NAMALWA (cell line): ENCODE data around the gene ORAI2.

Experiments used
- DNase-seq: peaks from one replicate; pipeline ENCODE4 v3.0.0-alpha.2; 2015; ENCODE audit warnings: low spot score

ORAI2 gene

DNA sequence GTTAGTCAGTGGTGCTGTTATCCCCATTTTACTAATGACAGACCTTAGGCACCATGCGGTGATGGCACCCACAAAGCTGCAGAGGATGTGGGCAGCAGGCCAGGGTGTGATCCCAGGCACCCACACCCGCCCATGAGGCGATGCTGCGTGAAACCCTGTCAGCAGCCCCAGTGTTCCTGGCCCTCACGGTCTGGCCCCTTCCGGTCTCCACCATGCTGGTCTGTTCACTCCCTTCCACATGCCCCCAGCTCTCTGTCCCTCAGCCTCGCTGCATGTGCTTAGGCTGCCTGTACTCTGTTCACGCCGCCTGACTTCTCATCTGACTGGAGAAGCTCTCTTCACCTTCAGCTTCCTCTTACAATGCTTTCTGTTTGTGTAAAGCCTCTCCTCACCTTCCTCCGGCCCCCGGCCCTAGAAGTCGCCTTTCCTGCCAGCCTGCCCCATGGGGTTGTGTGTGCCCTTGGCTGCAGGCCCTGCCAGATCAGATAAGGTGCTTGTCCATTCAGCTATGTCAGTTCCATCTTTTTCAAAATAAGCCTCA, 17.6 kb upstream of the ORAI2 start:
- DNase-seq: peak; percentile 74

GRCh38 chr7:102416406-102416805, 17.0 kb upstream of the ORAI2 start:
- DNase-seq: no peak

GRCh38 chr7:102417105-102417504, 16.3 kb upstream of the ORAI2 start:
- no peak for DNase-seq

DNA sequence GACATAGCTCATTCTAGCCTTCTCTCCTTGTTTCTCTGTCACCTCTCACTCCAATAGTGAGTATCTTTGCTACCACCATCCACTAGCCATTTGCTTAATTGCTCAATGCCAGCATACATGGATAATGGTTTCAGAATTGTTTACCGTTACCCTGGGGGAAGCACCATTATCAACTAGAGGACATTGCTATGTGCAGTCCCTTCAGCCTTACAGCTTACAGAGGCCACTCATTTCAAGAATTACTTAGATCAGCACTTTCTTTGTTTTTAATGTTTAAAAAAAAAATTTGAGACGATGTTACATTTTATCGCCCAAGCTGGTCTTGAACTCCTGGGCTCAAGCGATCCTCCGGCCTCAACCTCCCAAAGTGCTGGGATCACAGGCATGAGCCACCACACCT, 14.8 kb upstream of the ORAI2 start:
- no peak for DNase-seq

DNA sequence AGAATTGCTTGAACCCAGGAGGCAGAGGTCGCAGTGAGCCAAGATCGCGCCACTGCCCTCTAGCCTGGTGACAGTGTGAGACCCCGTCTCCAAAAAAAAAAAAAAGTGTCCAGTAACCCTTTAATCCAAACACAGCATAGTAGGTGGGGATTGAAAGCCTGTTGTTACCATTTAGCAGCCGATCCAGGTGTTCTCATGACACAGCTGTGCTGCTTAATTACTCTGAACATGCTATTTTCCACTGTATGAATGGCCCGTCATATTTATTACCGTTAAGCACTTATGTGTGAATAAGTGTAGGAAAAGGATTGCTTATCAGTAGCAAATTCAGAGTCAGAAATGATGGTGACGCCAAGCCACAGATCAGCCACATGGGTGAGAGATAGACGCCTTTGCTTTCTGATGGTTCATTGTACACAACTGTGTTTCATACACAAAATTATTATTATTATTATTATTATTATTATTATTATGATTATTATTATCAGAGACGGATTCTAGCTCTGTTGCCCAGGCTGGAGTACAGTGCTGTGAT, 11.6 kb upstream of the ORAI2 start:
- DNase-seq: peak; percentile 74

GRCh38 chr7:102424129-102424551, 9.2 kb upstream of the ORAI2 start:
- DNase-seq: no peak

DNA sequence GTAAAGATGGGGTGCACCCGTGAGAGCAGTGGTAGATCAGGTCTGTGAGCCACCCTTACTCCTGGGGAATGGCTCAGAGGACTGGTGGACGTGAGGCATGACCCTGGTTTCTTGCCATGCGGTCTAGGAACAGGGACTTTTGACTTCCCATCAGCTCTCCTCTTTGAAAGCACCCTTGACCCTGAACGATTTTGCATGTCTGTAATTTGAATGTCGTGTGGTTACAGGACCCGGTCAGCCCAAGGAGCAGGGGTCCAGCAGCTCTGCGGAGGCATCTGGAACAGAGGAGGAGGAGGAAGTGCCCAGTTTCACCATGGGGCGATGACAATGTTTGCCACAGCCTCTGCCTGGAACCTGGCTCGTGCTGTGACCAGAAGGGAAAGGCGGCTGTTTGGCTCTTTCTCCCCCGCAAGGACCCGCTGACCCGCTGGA, 8.6 kb upstream of the ORAI2 start:
- DNase-seq: peak; percentile 70

DNA sequence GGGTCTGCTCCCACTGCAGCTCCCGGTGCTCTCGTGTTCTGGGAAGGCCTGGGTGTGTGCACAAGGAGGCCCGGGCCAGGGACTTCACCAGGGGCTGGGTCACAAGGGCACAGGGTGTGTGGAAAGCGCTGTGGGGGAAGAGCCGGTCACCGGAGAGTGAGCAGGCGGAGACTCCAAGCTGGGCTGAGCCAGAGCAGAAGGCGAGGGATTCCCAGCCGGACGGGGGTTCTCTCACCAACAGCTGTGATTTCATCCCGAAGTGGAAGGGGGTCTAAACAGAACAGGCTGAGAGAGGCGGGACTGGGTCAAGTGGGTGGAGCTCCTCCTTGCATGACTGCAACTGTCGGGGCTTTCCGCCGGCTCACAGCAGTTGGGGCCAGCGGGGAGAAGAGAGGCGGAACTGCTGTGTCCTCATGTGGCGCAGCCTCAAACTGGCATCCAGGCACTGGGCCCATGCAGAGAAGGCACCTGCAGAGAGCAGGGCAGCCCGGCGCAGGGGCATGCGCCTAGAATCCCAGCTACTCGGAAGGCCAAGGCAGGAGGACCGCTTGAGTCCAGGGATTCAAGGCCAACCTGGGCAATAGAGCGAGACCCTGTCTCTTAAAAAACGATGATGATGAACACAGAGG, 7.6 kb upstream of the ORAI2 start:
- DNase-seq: peak; percentile 98

DNA sequence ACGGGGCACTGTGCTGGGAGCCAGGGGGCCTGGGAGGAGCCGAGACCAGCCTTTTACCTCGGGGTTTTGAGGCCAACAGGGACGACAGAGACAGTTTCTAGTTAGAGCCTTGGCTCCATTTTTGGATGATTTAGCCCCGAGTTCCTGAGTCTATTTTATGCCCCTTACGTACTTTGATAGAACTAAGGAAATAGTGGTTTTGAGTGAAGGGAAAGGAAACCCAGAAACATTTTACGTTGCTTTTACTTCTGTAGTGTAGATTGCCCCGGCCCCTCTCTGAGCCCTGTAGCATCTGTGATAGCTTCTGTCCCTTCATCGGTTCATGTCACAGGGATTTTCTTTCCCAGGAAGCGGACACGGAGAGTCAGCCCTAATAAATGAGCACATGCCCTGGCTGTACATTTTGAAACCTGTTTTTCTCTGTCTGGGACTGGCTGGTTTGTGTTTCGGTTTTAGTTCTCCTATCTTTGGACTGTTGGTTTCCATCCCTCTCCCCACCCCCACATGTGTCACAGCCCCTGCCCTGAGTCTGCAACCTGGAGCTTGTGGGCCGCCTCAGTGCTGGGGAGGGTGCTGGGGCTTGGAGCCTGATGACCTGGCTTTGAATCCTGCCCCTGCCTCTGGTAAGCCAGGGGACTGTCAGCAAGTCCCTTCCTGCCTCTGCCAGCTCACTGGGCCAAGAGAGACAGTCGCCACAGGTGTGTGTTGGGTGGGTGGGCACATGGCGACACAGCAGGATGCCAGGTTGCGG, 6.9 kb upstream of the ORAI2 start:
- peak; percentile 93 for DNase-seq

DNA sequence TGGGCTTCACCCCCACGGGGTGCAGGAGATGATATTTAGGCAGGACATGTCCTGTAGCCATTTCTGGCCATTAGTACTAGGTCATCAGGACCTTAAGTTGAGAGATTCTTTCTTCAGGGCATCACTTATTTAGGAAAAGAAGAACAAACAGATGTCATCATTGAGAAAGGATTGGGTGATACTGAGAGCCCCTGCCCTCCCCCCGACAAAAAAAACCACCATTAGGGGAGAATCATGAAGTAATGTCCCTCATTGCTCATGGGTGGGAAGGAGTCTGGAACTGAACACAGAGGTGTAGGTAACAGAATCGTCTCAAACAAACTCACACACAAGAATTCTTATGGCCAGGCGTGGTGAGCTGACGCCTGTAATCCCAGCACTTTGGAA, 6.4 kb upstream of the ORAI2 start:
- DNase-seq: no peak

GRCh38 chr7:102429141-102429899, 4.1 kb upstream of the ORAI2 start:
- no peak for DNase-seq

DNA sequence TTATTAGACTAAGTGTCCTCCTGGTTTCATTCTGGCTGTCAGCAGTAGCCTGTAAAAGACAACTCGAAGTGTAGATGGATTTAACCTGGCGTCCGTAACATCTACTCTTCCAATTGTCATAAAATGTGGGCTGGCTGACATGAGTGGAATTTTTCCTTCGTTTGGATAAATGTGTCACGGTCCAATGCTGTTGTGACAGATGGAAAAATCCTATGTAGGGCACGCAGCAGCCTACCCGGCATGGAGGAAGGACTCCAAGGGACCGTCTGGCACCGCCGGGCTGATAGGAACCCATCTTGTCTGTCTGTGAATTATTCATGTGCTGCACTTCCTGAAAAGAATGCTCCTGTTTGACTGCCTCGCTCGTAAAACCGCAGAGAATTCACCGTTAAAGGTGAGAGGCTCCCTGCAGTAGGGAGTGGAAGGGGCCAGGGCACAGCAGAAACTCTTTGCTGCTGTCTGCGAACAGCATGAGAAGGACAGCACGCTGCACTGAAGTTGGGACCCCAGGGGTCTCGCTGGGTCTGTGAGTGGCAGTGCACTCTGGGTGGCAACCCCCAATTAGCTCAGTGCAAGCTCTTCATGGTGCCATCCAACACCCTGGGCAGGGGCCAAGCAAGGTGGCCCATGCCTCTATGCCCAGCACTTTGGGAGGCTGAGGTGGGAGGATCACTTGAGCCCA, 1.6 kb upstream of the ORAI2 start:
- DNase-seq: peak; percentile 77

DNA sequence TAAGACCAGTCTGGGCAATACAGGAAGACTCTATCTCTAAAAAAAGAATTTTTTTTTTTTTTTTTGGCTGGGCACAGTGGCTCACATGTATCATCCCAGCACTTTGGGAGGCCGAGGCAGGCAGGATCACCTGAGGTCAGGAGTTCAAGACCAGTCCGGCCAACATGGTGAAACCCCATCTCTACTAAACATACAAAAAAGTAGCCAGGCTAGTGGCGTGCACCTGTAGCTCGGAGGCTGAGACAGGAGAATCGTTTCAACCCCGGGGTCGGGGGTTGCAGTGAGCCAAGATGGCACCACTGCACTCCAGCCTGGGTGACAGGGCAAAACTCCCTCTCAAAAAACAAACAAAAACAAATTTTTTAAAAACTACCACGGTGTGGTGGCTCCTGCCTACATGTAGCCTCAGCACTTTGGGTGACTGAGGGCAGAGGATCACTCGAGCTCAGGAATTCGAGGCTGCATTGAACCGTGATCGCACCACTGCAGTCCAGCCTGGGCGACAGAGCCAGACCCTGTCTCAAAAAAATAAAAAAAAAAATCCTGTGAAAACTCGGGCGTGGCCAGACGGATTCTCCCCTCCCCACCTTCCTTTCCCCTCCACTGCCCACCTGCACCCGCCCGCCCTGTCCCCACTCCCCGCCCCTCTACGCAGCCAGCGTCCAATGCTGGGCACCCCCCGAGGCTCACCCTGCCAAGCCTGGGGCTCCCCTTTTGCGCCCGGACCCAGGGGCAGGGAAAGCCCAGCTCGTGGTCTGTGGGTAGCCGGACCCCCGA, 745 bp upstream of the ORAI2 start:
- DNase-seq: peak; percentile 87

DNA sequence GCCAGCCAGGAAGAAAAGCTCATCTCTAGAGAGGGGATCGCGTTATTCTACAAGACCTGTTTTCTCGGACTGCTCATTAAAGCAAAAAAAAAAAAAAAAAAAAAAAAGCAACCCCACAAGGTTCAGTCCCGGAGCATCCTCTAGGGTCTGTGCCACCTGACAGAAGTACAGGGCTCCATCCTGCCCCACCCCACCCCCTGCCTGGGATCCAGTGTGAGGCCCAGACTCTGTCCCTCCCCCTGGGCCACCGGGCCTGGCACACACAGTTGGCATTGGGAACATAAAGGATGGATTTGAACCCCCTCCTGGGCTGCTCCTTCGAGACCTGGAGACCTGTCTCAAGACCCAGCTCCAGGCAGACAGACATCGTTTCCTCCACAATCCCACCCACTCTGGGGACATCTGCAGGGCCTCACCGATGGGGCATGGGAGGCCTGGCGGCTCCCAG, 688 bp downstream of the ORAI2 start:
- peak; percentile 68 for DNase-seq

GRCh38 chr7:102436118-102436517, 2.7 kb downstream of the ORAI2 start:
- DNase-seq: no peak

- DNase-seq: no peak
Observed at GRCh38 chr7:102439963-102440795, 6.8 kb downstream of the ORAI2 start.

- peak; percentile 77 for DNase-seq
Observed at GRCh38 chr7:102444961-102445673, 11.7 kb downstream of the ORAI2 start.

DNA sequence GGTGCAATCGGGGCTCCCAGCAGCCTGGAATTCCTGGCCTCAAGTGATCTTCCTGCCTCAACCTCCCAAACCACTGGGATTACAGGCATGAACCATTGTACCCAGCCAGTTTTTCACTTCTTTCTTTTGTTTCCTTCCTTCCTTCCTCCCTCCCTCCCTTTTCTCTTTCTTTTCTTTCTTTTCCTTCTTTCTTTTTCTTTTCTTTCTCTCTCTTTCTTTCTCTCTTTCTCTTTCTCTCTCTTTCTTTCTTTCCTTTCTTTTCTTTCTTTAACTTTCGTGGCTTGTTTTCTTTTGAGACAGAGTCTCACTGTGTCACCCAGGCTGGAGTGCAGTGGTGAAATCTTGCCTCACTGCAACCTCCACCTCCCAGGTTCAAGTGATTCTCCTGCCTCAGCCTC, 12.3 kb downstream of the ORAI2 start:
- no peak for DNase-seq

DNA sequence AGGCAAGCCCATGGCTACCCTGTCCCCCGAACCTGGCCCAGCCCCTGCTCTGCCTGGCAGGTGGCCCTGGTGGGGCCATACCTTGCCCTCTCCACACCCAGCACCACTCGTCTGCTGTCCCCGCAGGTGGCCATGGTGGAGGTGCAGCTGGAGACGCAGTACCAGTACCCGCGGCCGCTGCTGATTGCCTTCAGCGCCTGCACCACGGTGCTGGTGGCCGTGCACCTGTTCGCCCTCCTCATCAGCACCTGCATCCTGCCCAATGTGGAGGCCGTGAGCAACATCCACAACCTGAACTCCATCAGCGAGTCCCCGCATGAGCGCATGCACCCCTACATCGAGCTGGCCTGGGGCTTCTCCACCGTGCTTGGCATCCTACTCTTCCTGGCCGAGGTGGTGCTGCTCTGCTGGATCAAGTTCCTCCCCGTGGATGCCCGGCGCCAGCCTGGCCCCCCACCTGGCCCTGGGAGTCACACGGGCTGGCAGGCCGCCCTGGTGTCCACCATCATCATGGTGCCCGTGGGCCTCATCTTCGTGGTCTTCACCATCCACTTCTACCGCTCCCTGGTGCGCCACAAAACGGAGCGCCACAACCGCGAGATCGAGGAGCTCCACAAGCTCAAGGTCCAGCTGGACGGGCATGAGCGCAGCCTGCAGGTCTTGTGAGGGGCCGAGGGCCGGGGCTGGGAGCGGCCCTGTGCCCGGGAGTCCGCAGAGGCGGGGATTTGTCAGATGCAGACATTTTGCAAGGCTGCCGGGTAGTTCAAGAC, 13.2 kb downstream of the ORAI2 start:
- DNase-seq: peak; percentile 69
